Keratinocyte (primary cell): Measurements from ENCODE around the gene HPX. TPM values are rescaled to one million over a fixed set of nuclear protein-coding genes. Genes with fewer than 3 reads are reported as not detected.

Source experiments
- DNase-seq: peaks from one replicate; pipeline ENCODE4 v3.0.0-alpha.2; 2011; ENCODE audit warnings: low read depth, missing footprints, low spot score
- FAIRE-seq: peaks from 2 replicates; lab custom pipeline; 2011; peaks lifted over from hg19 to GRCh38; lab: Jason Lieb, UNC
- H2AFZ ChIP-seq: 2 replicates; pipeline ENCODE4 v1.6.0; 2012; ENCODE audit warnings: low read length, control low read depth, inconsistent platforms; ENCODE audit not compliant: control insufficient read depth
- H3K27ac ChIP-seq: 2 replicates; pipeline ENCODE4 v1.5.1; 2011; ENCODE audit warnings: low read length; ENCODE audit not compliant: control insufficient read depth, insufficient read depth
- H3K27me3 ChIP-seq: 3 replicates; pipeline ENCODE4 v1.6.0; 2011; ENCODE audit warnings: low read length; ENCODE audit not compliant: control insufficient read depth, insufficient read depth; ENCODE audit errors: extremely low read depth
- H3K36me3 ChIP-seq, 2 experiments: 2 replicates in 1 of 2; 3 replicates in 1 of 2; pipeline ENCODE4 v1.5.1; 2011; ENCODE audit warnings: low read length in 2 of 2, mild to moderate bottlenecking in 1 of 2; ENCODE audit not compliant: control insufficient read depth in 2 of 2, insufficient read depth in 2 of 2; ENCODE audit errors: extremely low read depth in 1 of 2
- H3K4me1 ChIP-seq: 3 replicates; pipeline ENCODE4 v1.5.1; 2011; ENCODE audit warnings: low read length; ENCODE audit not compliant: control insufficient read depth, insufficient read depth; ENCODE audit errors: extremely low read depth
- H3K4me2 ChIP-seq: 3 replicates; pipeline ENCODE4 v1.6.0; 2011; ENCODE audit warnings: low read depth, low read length; ENCODE audit not compliant: control insufficient read depth, insufficient read depth; ENCODE audit errors: extremely low read depth
- H3K4me3 ChIP-seq, 3 experiments: fragments of 200-600 bp in 1 of 3; sonication (generic) in 1 of 3; 2 replicates in 2 of 3; 3 replicates in 1 of 3; pipeline ENCODE4 v1.5.1; 2011 to 2016; ENCODE audit warnings: low read length in 3 of 3, mild to moderate bottlenecking in 3 of 3, control low read depth in 2 of 3, inconsistent platforms in 1 of 3, low read depth in 1 of 3, mixed read lengths in 1 of 3, mixed run types in 1 of 3, moderate library complexity in 1 of 3; ENCODE audit not compliant: control insufficient read depth in 2 of 3, insufficient read depth in 2 of 3; ENCODE audit errors: extremely low read depth in 1 of 3
- H3K79me2 ChIP-seq: 2 replicates; pipeline ENCODE4 v1.6.0; 2012; ENCODE audit warnings: low read length; ENCODE audit not compliant: control insufficient read depth, insufficient read depth
- H3K9ac ChIP-seq: 3 replicates; pipeline ENCODE4 v1.6.0; 2011; ENCODE audit warnings: low read length; ENCODE audit not compliant: control insufficient read depth, insufficient read depth; ENCODE audit errors: extremely low read depth
- H3K9me1 ChIP-seq: 3 replicates; pipeline ENCODE4 v1.6.0; 2011; ENCODE audit warnings: low read length; ENCODE audit not compliant: control insufficient read depth, insufficient read depth; ENCODE audit errors: extremely low read depth
- H3K9me3 ChIP-seq: 2 replicates; pipeline ENCODE4 v1.5.1; 2012; ENCODE audit warnings: low read depth, low read length; ENCODE audit not compliant: control insufficient read depth
- H4K20me1 ChIP-seq: 3 replicates; pipeline ENCODE4 v1.6.0; 2011; ENCODE audit warnings: low read length; ENCODE audit not compliant: control insufficient read depth, insufficient read depth; ENCODE audit errors: extremely low read depth
- CTCF ChIP-seq, 3 experiments: IDR thresholded peaks in 1 of 3; conservative IDR thresholded peaks in 1 of 3; optimal IDR thresholded peaks in 1 of 3; 2 replicates in 2 of 3; 3 replicates in 1 of 3; pipeline versions ENCODE3 to v1.5.1; 2011; ENCODE audit warnings: low read length in 3 of 3, mild to moderate bottlenecking in 3 of 3, moderate library complexity in 2 of 3, control low read depth in 1 of 3, inconsistent platforms in 1 of 3; ENCODE audit not compliant: insufficient read depth in 2 of 3; ENCODE audit errors: extremely low read depth in 1 of 3
- EZH2 ChIP-seq: IDR thresholded peaks from one replicate; pipeline ENCODE4 v1.6.1; 2012; ENCODE audit warnings: inconsistent platforms, mild to moderate bottlenecking, low read length, moderate library complexity
- dilution Hi-C: fragments of 300-500 bp; cut with MboI; formaldehyde crosslinking; loops from one replicate; pipeline ENCODE4 v1.7.0; 2020; ENCODE audit warnings: low sequenced_read_pairs; ENCODE audit not compliant: extremely low pct_ligation_motif_present
- polyA plus RNA-seq, 5 experiments: library from polyadenylated mRNA; depleted of rRNA in 3 of 5; stranded (reverse) in 3 of 5; stranded (forward) in 1 of 5; unstranded in 1 of 5; fragments of >200 nt; gene quantifications; 1 replicate in 1 of 5; 2 replicates in 3 of 5; 3 replicates in 1 of 5; pipeline versions ENCODE4 v1.2.1 to v1.2.3, GENCODE V29; 2011 to 2012; ENCODE audit warnings: missing spikeins in 2 of 5, low read depth in 1 of 5, low replicate concordance in 1 of 5

HPX gene
- polyA plus RNA-seq, 1 donor (not counting 4 experiments of a cell fraction or from before 2014, with no cell fraction given) = 0.76 TPM

- Histone ChIP-seq H3K4me1 (no peaks in the 10 kb centered on the region), H3K36me3 (no peaks in the 10 kb centered on the region), H3K9me1 (no peaks in the 10 kb centered on the region), H4K20me1 (no peaks in the 10 kb centered on the region), H3K4me2 (no peak overlapping the region), H2AFZ (no peak overlapping the region), H3K9me3 (no peaks in the 10 kb centered on the region), H3K27ac (no peak overlapping the region), H3K79me2 (no peaks in the 10 kb centered on the region), H3K9ac (no peak overlapping the region), H3K4me3 (no peak overlapping the region), H3K27me3 (no peaks in the 10 kb centered on the region)
- dilution Hi-C loops = no loop called here
- FAIRE-seq = no peak
- DNase-seq = no peak
- TF ChIP-seq EZH2 = no peak
- TF ChIP-seq CTCF (optimal IDR thresholded peaks at IDR 0.05 in 1 of 3, IDR thresholded peaks at IDR 0.05 in 1 of 3, conservative IDR thresholded peaks at IDR 0.05 in 1 of 3; ENCODE audit: extremely low read depth in 1 of 3, insufficient read depth in 2 of 3, low read length in 3 of 3) = no peak
Measured at GRCh38 chr11:6437423-6437822, 3.4 kb downstream of the HPX start.

GRCh38 chr11:6433998-6434660 is 6.7 kb downstream of the HPX start:
- FAIRE-seq (no peak), DNase-seq (no peak)
- Histone ChIP-seq H3K79me2 (no peaks in the 10 kb centered on the region), H3K27ac (no peak overlapping the region), H3K4me1 (peaks cover 8% of the 10 kb centered on the region), H3K4me2 (no peak overlapping the region), H3K27me3 (no peaks in the 10 kb centered on the region), H3K9me1 (no peaks in the 10 kb centered on the region), H2AFZ (no peak overlapping the region), H3K36me3 (no peaks in the 10 kb centered on the region), H4K20me1 (no peaks in the 10 kb centered on the region), H3K4me3 (no peak overlapping the region), H3K9ac (no peak overlapping the region), H3K9me3 (no peaks in the 10 kb centered on the region)
- TF ChIP-seq EZH2 = no peak
- no peak for TF ChIP-seq CTCF (optimal IDR thresholded peaks at IDR 0.05 in 1 of 3, IDR thresholded peaks at IDR 0.05 in 1 of 3, conservative IDR thresholded peaks at IDR 0.05 in 1 of 3; ENCODE audit: extremely low read depth in 1 of 3, insufficient read depth in 2 of 3, low read length in 3 of 3)
- dilution Hi-C loops = no loop called here
